Ovary (tissue), 9 donors: ENCODE data around the gene KCNIP4. TPM values are rescaled to one million over a fixed set of nuclear protein-coding genes. Genes with fewer than 3 reads are reported as not detected.

Experiments
- DNase-seq, 5 donors: peaks; one replicate each; pipeline ENCODE4 v3.0.0-alpha.2; 2019 to 2020
- H3K27ac ChIP-seq, 2 donors: fragments of 200-600 bp; one replicate each; pipeline versions ENCODE4 v1.5.1 to v1.8.0; 2019 to 2022
- H3K27me3 ChIP-seq: fragments of 200-600 bp; one replicate; pipeline ENCODE4 v1.8.0; 2022
- H3K36me3 ChIP-seq: fragments of 200-600 bp; sonication (generic); one replicate; pipeline ENCODE4 v1.5.1; 2019
- H3K4me1 ChIP-seq: one replicate; pipeline ENCODE4 v1.8.1; 2013; ENCODE audit warnings: mild to moderate bottlenecking, moderate library complexity; ENCODE audit not compliant: insufficient read depth
- H3K4me3 ChIP-seq: fragments of 200-600 bp; sonication (generic); one replicate; pipeline ENCODE4 v1.5.1; 2017
- H3K9me3 ChIP-seq, 2 donors: fragments of 200-600 bp in 1 of 2; sonication (generic) in 1 of 2; one replicate each; pipeline versions ENCODE4 v1.5.1 to v1.8.1; 2013 to 2019; ENCODE audit warnings: mild to moderate bottlenecking in 1 of 2, moderate library complexity in 1 of 2
- CTCF ChIP-seq, 3 donors: fragments of 450-650 bp in 2 of 3; fragments of 200-600 bp in 1 of 3; IDR thresholded peaks; one replicate each; pipeline versions ENCODE4 v1.5.1 to v1.8.0; 2016 to 2022; ENCODE audit warnings: antibody characterized with exemption in 3 of 3, mild to moderate bottlenecking in 1 of 3
- EP300 ChIP-seq: sonication (generic); formaldehyde crosslinking; IDR thresholded peaks from one replicate; pipeline ENCODE4 v1.6.1; 2017; ENCODE audit warnings: antibody characterized with exemption
- POLR2A ChIP-seq: fragments of 450-650 bp; IDR thresholded peaks from one replicate; pipeline ENCODE4 v1.6.1; 2017; ENCODE audit warnings: antibody characterized with exemption, mild to moderate bottlenecking, moderate library complexity
- WGBS, 3 donors: extraction: QIAGEN DNeasy Blood & Tissue Kit in 1 of 3; methylation state at CpG; one replicate each; pipeline versions ENCODE4 v1.1.5 to v1.1.7; 2013 to 2017; 5-methylcytosine and 5-hydroxymethylcytosine counted together
- intact Hi-C, 4 donors: fragments of 100-400 bp; cut with DNase I; formaldehyde crosslinking; loops; one replicate each; pipeline versions ENCODE4 v1.11.0 to v1.15.1; 2022 to 2023
- polyA plus RNA-seq, 2 donors: library from polyadenylated mRNA; stranded (reverse); fragments of 200-250 nt in 1 of 2; fragments of 350-450 nt in 1 of 2; fragmentation: Illumina TruSeq in 1 of 2; extraction: RNeasy Lipid Tissue Mini Kit (QIAGEN cat#74804) in 1 of 2; gene quantifications; one replicate each; pipeline ENCODE4 v1.2.3, GENCODE V29; 2013 to 2014
- total RNA-seq, 7 donors: library from RNA; depleted of rRNA in 2 of 7; stranded (reverse); fragments of >200 nt in 2 of 7; fragmentation: NEBNext Ultra II Directional in 3 of 7; extraction: Animal tissue kit (Norgen Biotek cat#: 25700) in 3 of 7; gene quantifications; one replicate each; pipeline versions ENCODE4 v1.1.0 to v1.2.4, GENCODE V29; 2016 to 2023
- donor health status: DM: no; HTN: no; CAD: no; lungs with moderate emphysema.
- donor health status: DM: no; HTN: no; CAD: no.
- donor health status: Bipolar disorder and iron deficiency.
- donor health status: DM: yes; HTN: yes; CAD: no.
- donor health status: DM: no; HTN: no; CAD: no.
- donor health status: DM: yes; HTN: yes; CAD: no.

Gene KCNIP4
- total and polyA plus RNA-seq, 9 donors = 0.11 to 3.9 (median 0.93) TPM; not detected in 1

- H3K27me3 ChIP-seq = no peaks in the 10 kb centered on the region
- intact Hi-C loops = no loop called here
- no peak overlapping the region for H3K4me3 ChIP-seq
- H3K36me3 ChIP-seq = no peaks in the 10 kb centered on the region
- WGBS, 3 donors = 27 to 48% (median 37%) methylated on average over 6 of the region's 6 CpGs
- no peak overlapping the region for H3K27ac ChIP-seq
- no peak for DNase-seq
- H3K9me3 ChIP-seq = no peaks in the 10 kb centered on the region
- TF ChIP-seq EP300 = no peak
- no peak for TF ChIP-seq CTCF (IDR thresholded peaks at IDR 0.05)
- no peak for TF ChIP-seq POLR2A
- no peaks in the 10 kb centered on the region for H3K4me1 ChIP-seq
Observed at GRCh38 chr4:20960291-20960690, 988.3 kb downstream of the KCNIP4 start.

DNA sequence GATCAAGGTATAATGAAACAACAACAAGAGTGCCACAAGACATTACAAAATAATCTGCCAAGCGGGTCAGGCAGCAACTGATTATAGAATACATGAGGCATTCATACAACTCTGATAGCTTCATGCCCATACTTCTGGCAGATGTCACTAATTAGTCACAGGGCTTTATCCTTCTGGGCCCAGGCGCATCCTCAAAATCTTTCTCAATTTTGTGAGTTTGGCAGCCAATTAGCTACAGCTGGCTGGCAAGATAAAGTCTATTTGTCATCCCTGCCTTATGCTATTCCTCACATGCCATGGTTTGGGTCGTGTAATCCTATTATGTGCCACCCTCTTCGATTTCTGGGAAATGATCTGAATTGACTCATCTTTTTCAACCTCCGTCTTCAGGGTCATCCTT lies 994.0 kb downstream of the KCNIP4 start:
- DNase-seq = no peak
- intact Hi-C loops = no loop called here
- 75 to 90% (median 83%) methylated on average over 5 of the region's 5 CpGs for WGBS, 3 donors

GRCh38 chr4:20944961-20945360 lies 1003.6 kb downstream of the KCNIP4 start:
- TF ChIP-seq POLR2A = no peak
- TF ChIP-seq CTCF (IDR thresholded peaks at IDR 0.05) = no peak
- no peak for TF ChIP-seq EP300
- Histone ChIP-seq H3K4me3 (no peak overlapping the region), H3K9me3 (no peaks in the 10 kb centered on the region), H3K36me3 (no peaks in the 10 kb centered on the region), H3K4me1 (no peaks in the 10 kb centered on the region), H3K27ac (no peak overlapping the region), H3K27me3 (no peaks in the 10 kb centered on the region)
- intact Hi-C loops = no loop called here
- no peak for DNase-seq

More for the DNA sequence above, 994.0 kb downstream of the KCNIP4 start:
- Histone ChIP-seq H3K4me3 (no peak overlapping the region), H3K9me3 (no peaks in the 10 kb centered on the region), H3K36me3 (no peaks in the 10 kb centered on the region), H3K4me1 (no peaks in the 10 kb centered on the region), H3K27me3 (no peaks in the 10 kb centered on the region), H3K27ac (no peak overlapping the region)
- no peak for TF ChIP-seq CTCF (IDR thresholded peaks at IDR 0.05)
- no peak for TF ChIP-seq EP300
- no peak for TF ChIP-seq POLR2A

DNA sequence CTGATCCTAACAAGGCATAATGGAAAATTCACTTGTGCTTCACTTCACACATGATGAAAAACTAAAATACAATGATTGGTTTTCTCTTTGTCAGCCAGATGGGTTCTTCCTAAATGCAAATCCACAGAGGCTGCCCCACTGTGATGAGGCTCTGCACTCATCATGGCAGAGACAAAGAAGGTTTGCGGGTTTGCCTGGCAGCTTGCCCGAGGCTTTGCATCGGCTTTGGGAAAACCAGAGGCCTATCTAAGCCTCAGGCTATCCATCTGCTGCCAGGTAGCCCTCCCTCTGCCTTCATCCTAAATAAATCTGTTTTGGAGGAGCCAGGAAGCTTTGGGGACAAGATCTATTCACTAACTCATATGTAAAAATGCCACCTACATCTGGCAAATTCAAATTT lies 1004.1 kb downstream of the KCNIP4 start:
- Histone ChIP-seq H3K36me3 (no peaks in the 10 kb centered on the region), H3K27me3 (no peaks in the 10 kb centered on the region), H3K4me3 (no peak overlapping the region), H3K27ac (no peak overlapping the region), H3K4me1 (no peaks in the 10 kb centered on the region), H3K9me3 (no peaks in the 10 kb centered on the region)
- DNase-seq = no peak
- WGBS, 3 donors = 89 to 93% (median 90%) methylated on average over 3 of the region's 3 CpGs
- intact Hi-C loops = no loop called here
- TF ChIP-seq EP300 (no peak), CTCF (IDR thresholded peaks at IDR 0.05) (no peak)

- H3K4me1 ChIP-seq = no peaks in the 10 kb centered on the region
- 86 to 92% (median 89%) methylated on average over 2 of the region's 2 CpGs for WGBS, 3 donors
- H3K4me3 ChIP-seq = no peak overlapping the region
- TF ChIP-seq POLR2A (no peak), CTCF (IDR thresholded peaks at IDR 0.05) (no peak), EP300 (no peak)
- intact Hi-C loops = no loop called here
- no peaks in the 10 kb centered on the region for H3K27me3 ChIP-seq
- DNase-seq = no peak
- no peak overlapping the region for H3K27ac ChIP-seq
- H3K9me3 ChIP-seq = no peaks in the 10 kb centered on the region
- H3K36me3 ChIP-seq = no peaks in the 10 kb centered on the region
Observed at GRCh38 chr4:20938204-20938603, 1010.4 kb downstream of the KCNIP4 start.
